Liver (tissue), 9 donors: ENCODE results near the gene KIF14. TPM values are rescaled to one million over a fixed set of nuclear protein-coding genes. Genes with fewer than 3 reads are reported as not detected.

Source experiments
- DNase-seq: peaks from one replicate; pipeline ENCODE4 v3.0.0-alpha.2; 2017; ENCODE audit warnings: low spot score
- H3K27ac ChIP-seq, 2 donors: one replicate each; pipeline ENCODE4 v1.7.0; 2013; ENCODE audit warnings: inconsistent platforms in 2 of 2, low read length in 2 of 2, control low read depth in 1 of 2, low read depth in 1 of 2, mild to moderate bottlenecking in 1 of 2
- H3K27me3 ChIP-seq, 4 donors: one replicate each; pipeline versions ENCODE4 v1.6.1 to v1.7.0; 2013; ENCODE audit warnings: low read length in 3 of 4, inconsistent platforms in 1 of 4, mild to moderate bottlenecking in 1 of 4, moderate library complexity in 1 of 4; ENCODE audit not compliant: control insufficient read depth in 4 of 4, insufficient read depth in 4 of 4
- H3K36me3 ChIP-seq, 4 donors: one replicate each; pipeline versions ENCODE4 v1.6.1 to v1.7.0; 2013; ENCODE audit warnings: low read length in 3 of 4, mild to moderate bottlenecking in 3 of 4, low read depth in 1 of 4, moderate library complexity in 1 of 4; ENCODE audit not compliant: control insufficient read depth in 4 of 4, insufficient read depth in 3 of 4
- H3K4me1 ChIP-seq, 4 donors: one replicate each; pipeline versions ENCODE4 v1.6.1 to v1.7.0; 2013; ENCODE audit warnings: low read length in 3 of 4, mild to moderate bottlenecking in 3 of 4, moderate library complexity in 1 of 4; ENCODE audit not compliant: control insufficient read depth in 4 of 4, insufficient read depth in 4 of 4
- H3K4me3 ChIP-seq, 3 donors: one replicate each; pipeline versions ENCODE4 v1.6.1 to v1.7.0; 2013; ENCODE audit warnings: low read length in 3 of 3, control low read depth in 1 of 3, low read depth in 1 of 3, mild to moderate bottlenecking in 1 of 3
- H3K9ac ChIP-seq, 2 donors: one replicate each; pipeline ENCODE4 v1.7.0; 2013; ENCODE audit warnings: low read length in 2 of 2, mild to moderate bottlenecking in 2 of 2, moderate library complexity in 2 of 2, control low read depth in 1 of 2, low read depth in 1 of 2
- H3K9me3 ChIP-seq, 4 donors: one replicate each; pipeline versions ENCODE4 v1.6.1 to v1.7.0; 2013; ENCODE audit warnings: low read length in 3 of 4; ENCODE audit not compliant: control insufficient read depth in 4 of 4
- EGR1 ChIP-seq, 2 donors: IDR thresholded peaks; 2 replicates each; pipeline ENCODE4 v1.6.1; 2016 to 2018; ENCODE audit warnings: antibody characterized with exemption in 2 of 2, low read depth in 2 of 2
- FOXA1 ChIP-seq: IDR thresholded peaks from 2 replicates; pipeline ENCODE4 v1.6.1; 2016; ENCODE audit warnings: antibody characterized with exemption
- FOXA2 ChIP-seq: IDR thresholded peaks from 2 replicates; pipeline ENCODE4 v1.6.1; 2016; ENCODE audit warnings: antibody characterized with exemption
- GABPA ChIP-seq, 2 donors: IDR thresholded peaks in 1 of 2; conservative IDR thresholded peaks in 1 of 2; 2 replicates each; pipeline ENCODE4 v1.6.1; 2016; ENCODE audit warnings: antibody characterized with exemption in 2 of 2, mild to moderate bottlenecking in 1 of 2, moderate library complexity in 1 of 2
- HNF4A ChIP-seq, 2 donors: conservative IDR thresholded peaks; 2 replicates each; pipeline ENCODE4 v1.6.1; 2016; ENCODE audit warnings: antibody characterized with exemption in 2 of 2, mild to moderate bottlenecking in 2 of 2
- HNF4G ChIP-seq: IDR thresholded peaks from 2 replicates; pipeline ENCODE4 v1.6.1; 2016; ENCODE audit warnings: antibody characterized with exemption
- JUND ChIP-seq, 2 donors: IDR thresholded peaks; 2 replicates each; pipeline ENCODE4 v1.6.1; 2016; ENCODE audit warnings: antibody characterized with exemption in 2 of 2
- NR2F2 ChIP-seq: IDR thresholded peaks from 2 replicates; pipeline ENCODE4 v1.6.1; 2016; ENCODE audit warnings: antibody characterized with exemption
- RAD21 ChIP-seq, 2 donors: IDR thresholded peaks; 2 replicates each; pipeline ENCODE4 v1.6.1; 2016; ENCODE audit warnings: antibody characterized with exemption in 2 of 2, mild to moderate bottlenecking in 2 of 2
- RXRA ChIP-seq, 2 donors: IDR thresholded peaks; 2 replicates each; pipeline ENCODE4 v1.6.1; 2017 to 2018; ENCODE audit warnings: antibody characterized with exemption in 2 of 2, mild to moderate bottlenecking in 1 of 2
- SP1 ChIP-seq: IDR thresholded peaks from 2 replicates; pipeline ENCODE4 v1.6.1; 2018; ENCODE audit warnings: antibody characterized with exemption, mild to moderate bottlenecking
- TAF1 ChIP-seq: conservative IDR thresholded peaks from 2 replicates; pipeline ENCODE4 v1.6.1; 2016; ENCODE audit warnings: antibody characterized with exemption, mild to moderate bottlenecking
- YY1 ChIP-seq: IDR thresholded peaks from 2 replicates; pipeline ENCODE4 v1.6.1; 2016; ENCODE audit warnings: antibody characterized with exemption, mild to moderate bottlenecking
- WGBS: extraction: QIAGEN DNeasy Blood & Tissue Kit; methylation state at CpG from one replicate; pipeline ENCODE4 v1.1.7; 2013; 5-methylcytosine and 5-hydroxymethylcytosine counted together
- polyA plus RNA-seq, 2 donors: library from polyadenylated mRNA; stranded (reverse) in 1 of 2; unstranded in 1 of 2; fragments of 200-250 nt in 1 of 2; fragments of >200 nt in 1 of 2; fragmentation: Nextera tagmentation in 1 of 2; extraction: Ambion mirVana in 1 of 2; gene quantifications; one replicate each; pipeline versions ENCODE4 v1.2.1 to v1.2.3, GENCODE V29; 2013 to 2015
- total RNA-seq, 2 donors: library from RNA; depleted of rRNA; stranded (reverse); fragments of >200 nt; gene quantifications; one replicate each; pipeline ENCODE4 v1.2.3, GENCODE V29; 2014
- TF ChIP-seq, protein P1 (sequence below): fragments of 150-350 bp; IDR thresholded peaks from 2 replicates; pipeline ENCODE4 v1.5.1; 2017; ENCODE audit warnings: improper control_type of control experiment, low read depth, low read length; ENCODE audit not compliant: missing input control
- TF ChIP-seq, protein P2 (sequence below): IDR thresholded peaks from 2 replicates; pipeline ENCODE4 v1.6.1; 2016; ENCODE audit warnings: antibody characterized with exemption
- TF ChIP-seq, protein P3 (sequence below): IDR thresholded peaks from 2 replicates; pipeline ENCODE4 v1.6.1; 2016; ENCODE audit warnings: antibody characterized with exemption
- TF ChIP-seq, protein P4 (sequence below): IDR thresholded peaks from 2 replicates; pipeline ENCODE4 v1.6.1; 2016; ENCODE audit warnings: antibody characterized with exemption, mild to moderate bottlenecking
- donor health status: healthy.
- donor health status: healthy.
- donor health status: healthy.
- donor health status: healthy.
- donor health status: healthy.

The KIF14 gene
- total and polyA plus RNA-seq, 4 donors: 0.13 to 8.8 (median 0.22) TPM

DNA sequence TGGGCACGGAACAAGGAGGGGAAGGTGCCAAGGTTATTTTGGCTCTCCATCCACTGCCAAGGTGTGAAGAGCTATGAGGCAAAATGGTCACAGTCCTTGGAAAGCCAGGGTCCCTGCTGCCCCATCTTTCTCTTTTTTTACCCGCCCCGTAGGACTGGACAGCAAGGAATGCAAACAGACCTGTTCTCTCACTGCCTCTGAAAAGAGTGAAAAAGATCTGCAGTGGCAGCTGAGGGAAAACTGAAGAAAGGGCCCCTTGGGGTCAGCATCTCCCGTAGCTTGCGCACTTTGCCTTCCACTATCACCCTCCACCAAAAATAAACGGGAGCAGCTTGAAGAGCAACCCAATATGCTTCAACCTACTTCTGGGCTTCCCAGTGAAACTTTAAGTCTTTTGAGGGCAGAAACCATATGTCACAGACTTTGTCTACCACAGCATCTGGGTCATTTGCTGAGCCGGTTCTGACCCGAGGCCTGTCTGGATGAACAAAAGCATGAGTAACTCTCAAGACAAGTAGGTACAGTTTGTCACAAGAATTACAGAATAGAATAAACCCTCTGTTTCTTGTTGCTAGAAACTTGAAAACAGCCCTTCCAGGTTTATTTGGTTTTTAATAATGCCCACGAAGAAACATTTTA lies 9.4 kb upstream of the KIF14 start:
- TF ChIP-seq, protein P1, sequence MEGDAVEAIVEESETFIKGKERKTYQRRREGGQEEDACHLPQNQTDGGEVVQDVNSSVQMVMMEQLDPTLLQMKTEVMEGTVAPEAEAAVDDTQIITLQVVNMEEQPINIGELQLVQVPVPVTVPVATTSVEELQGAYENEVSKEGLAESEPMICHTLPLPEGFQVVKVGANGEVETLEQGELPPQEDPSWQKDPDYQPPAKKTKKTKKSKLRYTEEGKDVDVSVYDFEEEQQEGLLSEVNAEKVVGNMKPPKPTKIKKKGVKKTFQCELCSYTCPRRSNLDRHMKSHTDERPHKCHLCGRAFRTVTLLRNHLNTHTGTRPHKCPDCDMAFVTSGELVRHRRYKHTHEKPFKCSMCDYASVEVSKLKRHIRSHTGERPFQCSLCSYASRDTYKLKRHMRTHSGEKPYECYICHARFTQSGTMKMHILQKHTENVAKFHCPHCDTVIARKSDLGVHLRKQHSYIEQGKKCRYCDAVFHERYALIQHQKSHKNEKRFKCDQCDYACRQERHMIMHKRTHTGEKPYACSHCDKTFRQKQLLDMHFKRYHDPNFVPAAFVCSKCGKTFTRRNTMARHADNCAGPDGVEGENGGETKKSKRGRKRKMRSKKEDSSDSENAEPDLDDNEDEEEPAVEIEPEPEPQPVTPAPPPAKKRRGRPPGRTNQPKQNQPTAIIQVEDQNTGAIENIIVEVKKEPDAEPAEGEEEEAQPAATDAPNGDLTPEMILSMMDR: no peak
- TF ChIP-seq, protein P2, sequence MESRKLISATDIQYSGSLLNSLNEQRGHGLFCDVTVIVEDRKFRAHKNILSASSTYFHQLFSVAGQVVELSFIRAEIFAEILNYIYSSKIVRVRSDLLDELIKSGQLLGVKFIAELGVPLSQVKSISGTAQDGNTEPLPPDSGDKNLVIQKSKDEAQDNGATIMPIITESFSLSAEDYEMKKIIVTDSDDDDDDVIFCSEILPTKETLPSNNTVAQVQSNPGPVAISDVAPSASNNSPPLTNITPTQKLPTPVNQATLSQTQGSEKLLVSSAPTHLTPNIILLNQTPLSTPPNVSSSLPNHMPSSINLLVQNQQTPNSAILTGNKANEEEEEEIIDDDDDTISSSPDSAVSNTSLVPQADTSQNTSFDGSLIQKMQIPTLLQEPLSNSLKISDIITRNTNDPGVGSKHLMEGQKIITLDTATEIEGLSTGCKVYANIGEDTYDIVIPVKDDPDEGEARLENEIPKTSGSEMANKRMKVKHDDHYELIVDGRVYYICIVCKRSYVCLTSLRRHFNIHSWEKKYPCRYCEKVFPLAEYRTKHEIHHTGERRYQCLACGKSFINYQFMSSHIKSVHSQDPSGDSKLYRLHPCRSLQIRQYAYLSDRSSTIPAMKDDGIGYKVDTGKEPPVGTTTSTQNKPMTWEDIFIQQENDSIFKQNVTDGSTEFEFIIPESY: no peak
- TF ChIP-seq TAF1 (no peak), JUND (IDR thresholded peaks at IDR 0.05) (no peak), GABPA (IDR thresholded peaks at IDR 0.05 in 1 of 2, conservative IDR thresholded peaks at IDR 0.05 in 1 of 2) (no peak), FOXA2 (no peak), RXRA (IDR thresholded peaks at IDR 0.05) (no peak), NR2F2 (no peak), HNF4G (no peak), EGR1 (IDR thresholded peaks at IDR 0.05; ENCODE audit: low read depth in 2 of 2) (no peak), RAD21 (IDR thresholded peaks at IDR 0.05) (no peak), HNF4A (conservative IDR thresholded peaks at IDR 0.05) (no peak)
- Histone ChIP-seq H3K4me1 (no peaks in the 10 kb centered on the region), H3K4me3 (no peak overlapping the region), H3K36me3 (no peaks in the 10 kb centered on the region), H3K9me3 (no peaks in the 10 kb centered on the region), H3K27me3 (no peaks in the 10 kb centered on the region), H3K27ac (no peak overlapping the region), H3K9ac (no peak overlapping the region)
- WGBS: 90% methylated on average over 9 of the region's 9 CpGs
- DNase-seq: no peak

DNA sequence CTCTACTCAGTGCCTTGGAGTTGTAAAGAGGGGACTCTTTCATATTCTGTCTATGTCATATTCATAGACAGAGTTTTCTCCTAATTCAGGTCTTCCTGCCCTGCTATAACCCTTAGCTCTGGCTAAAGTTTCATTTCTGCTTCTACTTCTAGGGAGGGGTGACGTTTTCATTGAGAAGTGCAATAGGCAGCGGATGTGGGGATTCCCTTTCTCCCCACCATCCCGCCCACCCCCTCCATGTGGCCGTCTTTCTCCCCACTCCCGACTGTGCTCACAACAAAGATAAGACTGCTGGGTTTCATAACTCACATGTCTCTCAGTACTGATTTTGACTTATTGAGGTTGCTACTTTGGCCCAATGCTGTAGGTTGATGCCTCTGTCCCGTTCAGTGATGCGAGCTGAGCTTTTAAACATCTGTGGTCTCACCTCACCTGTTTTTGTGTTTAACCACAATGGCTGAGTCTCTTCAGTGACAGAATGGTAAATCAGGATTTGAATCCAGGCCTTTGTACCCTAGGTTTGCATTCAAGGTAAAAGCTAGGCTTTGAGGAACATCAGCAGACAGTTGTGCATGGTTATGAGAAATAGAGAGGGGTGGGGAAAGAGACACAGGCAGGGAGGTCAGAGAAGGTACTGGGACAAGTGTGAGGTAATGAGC lies 7.8 kb upstream of the KIF14 start:
- no peak overlapping the region for H3K27ac ChIP-seq
- no peaks in the 10 kb centered on the region for H3K27me3 ChIP-seq
- DNase-seq: no peak
- H3K4me3 ChIP-seq: no peak overlapping the region
- no peaks in the 10 kb centered on the region for H3K4me1 ChIP-seq
- no peak for TF ChIP-seq EGR1 (IDR thresholded peaks at IDR 0.05; ENCODE audit: low read depth in 2 of 2)
- no peak for TF ChIP-seq JUND (IDR thresholded peaks at IDR 0.05)
- TF ChIP-seq TAF1: no peak
- TF ChIP-seq FOXA2: no peak
- TF ChIP-seq HNF4A (conservative IDR thresholded peaks at IDR 0.05): no peak
- no peak for TF ChIP-seq GABPA (IDR thresholded peaks at IDR 0.05 in 1 of 2, conservative IDR thresholded peaks at IDR 0.05 in 1 of 2)
- TF ChIP-seq SP1: no peak
- TF ChIP-seq RAD21 (IDR thresholded peaks at IDR 0.05): no peak
- TF ChIP-seq, protein P3, sequence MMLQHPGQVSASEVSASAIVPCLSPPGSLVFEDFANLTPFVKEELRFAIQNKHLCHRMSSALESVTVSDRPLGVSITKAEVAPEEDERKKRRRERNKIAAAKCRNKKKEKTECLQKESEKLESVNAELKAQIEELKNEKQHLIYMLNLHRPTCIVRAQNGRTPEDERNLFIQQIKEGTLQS: no peak
- TF ChIP-seq RXRA (IDR thresholded peaks at IDR 0.05): no peak
- TF ChIP-seq, protein P4, sequence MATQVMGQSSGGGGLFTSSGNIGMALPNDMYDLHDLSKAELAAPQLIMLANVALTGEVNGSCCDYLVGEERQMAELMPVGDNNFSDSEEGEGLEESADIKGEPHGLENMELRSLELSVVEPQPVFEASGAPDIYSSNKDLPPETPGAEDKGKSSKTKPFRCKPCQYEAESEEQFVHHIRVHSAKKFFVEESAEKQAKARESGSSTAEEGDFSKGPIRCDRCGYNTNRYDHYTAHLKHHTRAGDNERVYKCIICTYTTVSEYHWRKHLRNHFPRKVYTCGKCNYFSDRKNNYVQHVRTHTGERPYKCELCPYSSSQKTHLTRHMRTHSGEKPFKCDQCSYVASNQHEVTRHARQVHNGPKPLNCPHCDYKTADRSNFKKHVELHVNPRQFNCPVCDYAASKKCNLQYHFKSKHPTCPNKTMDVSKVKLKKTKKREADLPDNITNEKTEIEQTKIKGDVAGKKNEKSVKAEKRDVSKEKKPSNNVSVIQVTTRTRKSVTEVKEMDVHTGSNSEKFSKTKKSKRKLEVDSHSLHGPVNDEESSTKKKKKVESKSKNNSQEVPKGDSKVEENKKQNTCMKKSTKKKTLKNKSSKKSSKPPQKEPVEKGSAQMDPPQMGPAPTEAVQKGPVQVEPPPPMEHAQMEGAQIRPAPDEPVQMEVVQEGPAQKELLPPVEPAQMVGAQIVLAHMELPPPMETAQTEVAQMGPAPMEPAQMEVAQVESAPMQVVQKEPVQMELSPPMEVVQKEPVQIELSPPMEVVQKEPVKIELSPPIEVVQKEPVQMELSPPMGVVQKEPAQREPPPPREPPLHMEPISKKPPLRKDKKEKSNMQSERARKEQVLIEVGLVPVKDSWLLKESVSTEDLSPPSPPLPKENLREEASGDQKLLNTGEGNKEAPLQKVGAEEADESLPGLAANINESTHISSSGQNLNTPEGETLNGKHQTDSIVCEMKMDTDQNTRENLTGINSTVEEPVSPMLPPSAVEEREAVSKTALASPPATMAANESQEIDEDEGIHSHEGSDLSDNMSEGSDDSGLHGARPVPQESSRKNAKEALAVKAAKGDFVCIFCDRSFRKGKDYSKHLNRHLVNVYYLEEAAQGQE: no peak
- TF ChIP-seq FOXA1: no peak
- no peak for TF ChIP-seq YY1
- TF ChIP-seq HNF4G: no peak
- H3K9ac ChIP-seq: no peak overlapping the region
- no peaks in the 10 kb centered on the region for H3K9me3 ChIP-seq
- H3K36me3 ChIP-seq: no peaks in the 10 kb centered on the region
- 75% methylated on average over 7 of the region's 7 CpGs for WGBS
